GM19043 (cell line): ENCODE data around the gene DYNC1LI2.
"Not testable (repeated sequence)": the region's sequence is repeated elsewhere in the genome, so short reads cannot be mapped to it uniquely, and the experiment has no call there.

ENCODE experiments used
- ATAC-seq: cut with Tn5 transposase; IDR thresholded peaks from one replicate; pipeline ENCODE4 v1.9.1; 2021; ENCODE audit warnings: low read depth; ENCODE audit not compliant: unreplicated experiment

DYNC1LI2 gene

DNA sequence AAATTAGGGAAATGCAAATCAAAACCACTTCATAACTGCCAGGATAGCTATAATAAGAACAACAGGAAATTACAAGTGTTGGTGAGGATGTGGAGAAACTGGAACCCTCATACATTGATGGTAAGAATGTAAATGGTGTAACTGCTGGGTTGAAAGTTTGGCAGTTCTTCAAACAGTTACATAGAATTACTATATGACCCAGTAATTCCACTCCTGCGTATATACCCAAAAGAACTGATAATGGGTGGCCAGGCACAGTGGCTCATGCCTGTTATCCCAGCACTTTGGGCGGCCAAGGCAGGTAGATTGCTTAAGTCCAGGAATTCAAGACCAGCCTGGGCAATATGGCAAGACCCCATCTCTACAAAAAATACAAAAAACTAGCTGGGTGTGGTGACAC is 50.4 kb downstream of the DYNC1LI2 start:
- no peak for ATAC-seq

DNA sequence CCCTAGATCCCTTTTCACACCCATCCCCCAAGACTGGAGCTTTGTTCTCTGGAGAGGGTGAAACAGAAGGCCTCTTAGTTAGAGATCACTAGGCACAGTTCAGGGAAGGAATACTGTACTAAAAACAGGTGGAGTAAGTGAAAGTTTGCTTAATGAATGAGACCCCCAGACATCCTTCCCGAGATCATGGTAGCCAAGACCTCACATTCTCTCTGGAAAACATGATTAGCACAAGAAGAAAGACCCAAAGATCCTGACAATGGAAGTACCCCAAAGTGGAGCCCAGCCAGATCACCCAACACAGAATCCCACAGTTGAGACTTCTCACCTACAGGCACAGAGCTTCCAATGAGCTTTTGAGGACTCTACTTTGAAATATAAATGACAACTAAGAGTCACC is 51.5 kb downstream of the DYNC1LI2 start:
- no peak for ATAC-seq

- ATAC-seq = no peak
These were observed 53.4 kb downstream of the DYNC1LI2 start for GRCh38 chr16:66698046-66698445.

DNA sequence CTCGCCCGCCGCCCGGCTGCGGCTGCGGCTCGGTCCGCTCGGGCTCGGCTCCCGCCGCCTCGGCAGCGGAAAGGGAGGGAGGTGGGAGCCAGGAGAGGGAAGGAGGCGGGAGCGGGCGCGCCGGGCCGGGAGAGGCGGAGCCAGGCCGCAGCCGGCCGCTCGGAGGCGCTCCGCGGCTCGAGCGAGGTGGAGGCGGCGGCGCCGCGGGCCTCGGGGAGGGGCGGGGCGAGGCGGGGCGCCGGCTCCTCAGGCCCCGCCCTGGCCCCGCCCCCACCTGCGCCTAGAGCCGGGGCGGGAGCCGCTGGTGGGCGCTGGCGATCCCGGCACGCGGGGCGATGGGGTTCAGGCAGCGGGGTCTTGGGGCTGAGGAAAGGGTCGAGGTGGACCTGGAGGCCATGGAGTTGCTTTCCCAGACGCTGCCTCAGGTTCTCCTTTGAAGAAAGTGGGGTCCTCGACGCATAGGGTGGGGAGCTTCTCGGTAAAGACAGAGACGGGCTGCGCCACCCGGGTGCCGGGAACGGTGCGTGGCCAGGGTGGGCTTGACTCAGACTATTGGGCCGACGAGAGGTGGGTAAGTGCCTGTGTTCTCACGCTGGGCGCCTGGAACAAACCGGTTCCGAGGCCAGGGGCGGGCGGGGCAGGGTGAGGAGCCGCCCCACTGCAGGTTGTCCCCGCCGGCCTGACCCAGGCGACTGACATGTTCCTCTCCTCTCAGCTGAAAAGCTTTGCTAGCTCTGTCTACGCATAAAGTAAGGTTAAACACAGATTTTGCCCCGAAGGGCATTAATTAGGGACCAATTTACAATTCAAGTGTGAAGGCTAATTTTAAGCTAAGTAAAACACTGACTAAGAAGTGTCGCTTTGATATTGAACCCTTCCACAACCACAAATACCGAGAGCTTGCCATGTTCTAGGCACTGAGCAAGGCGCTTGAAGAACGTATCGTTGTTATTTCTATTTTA is 54.5 kb downstream of the DYNC1LI2 start, which contains the start of gene CMTM4:
Gene CMTM4, minus strand, starts transcription at position 75 of the 962 bp plus-strand sequence. CDS start 218 bp downstream, outside the sequence.
- peak; percentile 76 for ATAC-seq

GRCh38 chr16:66695935-66696668 is 55.3 kb downstream of the DYNC1LI2 start:
- peak; percentile 39 for ATAC-seq

DNA sequence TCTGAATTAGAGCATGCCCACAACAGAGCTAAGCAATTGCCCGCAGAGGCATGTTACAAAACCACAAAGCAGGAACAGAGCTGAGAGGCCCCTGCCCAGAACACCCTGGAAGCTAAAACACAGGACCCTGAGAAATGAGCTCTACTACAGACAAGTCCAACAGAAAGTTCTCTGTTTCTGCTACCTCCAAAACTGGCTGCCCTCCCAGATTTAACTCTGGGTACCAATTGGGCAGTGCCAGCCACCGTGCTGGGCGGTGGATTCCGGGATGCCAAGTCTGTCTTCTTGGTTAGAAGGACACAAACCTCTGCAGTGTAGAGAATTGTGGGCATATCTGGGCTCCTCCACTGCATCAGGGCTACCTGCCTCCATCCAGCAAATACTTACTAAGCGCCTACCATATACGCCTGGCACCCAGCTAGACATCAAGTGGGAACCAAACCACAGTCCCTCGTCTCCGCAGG is 55.9 kb downstream of the DYNC1LI2 start:
- ATAC-seq = no peak

DNA sequence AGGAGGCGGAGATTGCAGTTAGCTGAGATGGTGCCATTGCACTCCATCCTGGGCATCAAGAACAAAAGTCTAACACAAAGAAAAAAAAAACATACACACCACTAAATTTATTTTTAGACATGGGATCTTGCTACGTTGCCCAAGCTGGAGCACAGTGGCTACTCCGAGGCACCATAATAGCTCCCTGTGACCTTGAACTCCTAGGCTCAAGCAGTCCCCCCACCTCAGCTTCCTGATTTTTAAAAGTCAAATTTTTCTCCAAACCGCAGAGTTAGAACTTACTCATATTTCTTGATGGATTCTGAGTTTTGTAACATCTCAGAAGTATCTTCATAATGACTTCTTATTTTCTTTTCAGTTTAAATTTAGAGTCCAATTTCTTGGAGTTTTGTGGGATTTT is 58.3 kb downstream of the DYNC1LI2 start:
- no peak for ATAC-seq

DNA sequence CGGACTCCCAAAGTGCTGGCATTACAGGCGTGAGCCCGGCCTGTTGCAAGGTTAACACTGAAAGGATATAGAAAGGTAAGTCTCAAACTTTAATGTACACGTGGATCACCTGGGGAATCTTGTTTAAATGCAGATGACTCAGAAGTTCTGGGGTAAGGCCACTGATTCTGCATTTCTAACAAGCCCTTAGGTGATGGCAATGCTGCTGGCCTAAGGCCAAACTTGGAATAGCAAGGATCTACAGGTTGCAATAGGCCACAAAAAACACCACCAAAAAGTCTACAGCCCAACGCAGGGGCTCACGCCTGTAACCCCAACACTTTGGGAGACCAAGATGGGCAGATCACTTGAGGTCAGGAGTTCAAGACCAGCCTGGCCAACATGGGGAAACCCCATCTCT is 59.1 kb downstream of the DYNC1LI2 start:
- ATAC-seq = no peak

DNA sequence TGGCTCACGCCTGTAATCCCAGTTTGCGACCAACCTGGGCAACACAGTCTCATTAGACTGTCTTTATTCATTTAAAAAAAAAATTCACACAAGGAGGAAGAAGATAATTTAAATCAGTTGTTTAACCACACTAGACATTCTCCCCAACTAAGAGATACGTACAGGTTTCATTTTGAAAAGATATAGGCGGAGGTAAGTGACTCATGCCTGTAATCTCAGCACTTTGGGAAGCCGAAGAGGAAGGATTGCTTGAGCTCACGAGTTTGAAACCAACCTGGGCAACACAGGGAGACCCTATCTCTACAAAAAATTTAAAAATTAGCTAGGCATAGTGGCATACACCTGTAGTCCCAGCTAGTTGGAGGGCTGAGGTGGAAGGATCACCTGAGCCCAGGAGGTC is 60.2 kb downstream of the DYNC1LI2 start:
- ATAC-seq = no peak

- no peak for ATAC-seq
These were observed 61.1 kb downstream of the DYNC1LI2 start for GRCh38 chr16:66690106-66690847.

GRCh38 chr16:66689282-66689681 is 62.1 kb downstream of the DYNC1LI2 start:
- ATAC-seq = no peak

GRCh38 chr16:66687906-66688625 is 63.3 kb downstream of the DYNC1LI2 start:
- no peak for ATAC-seq

DNA sequence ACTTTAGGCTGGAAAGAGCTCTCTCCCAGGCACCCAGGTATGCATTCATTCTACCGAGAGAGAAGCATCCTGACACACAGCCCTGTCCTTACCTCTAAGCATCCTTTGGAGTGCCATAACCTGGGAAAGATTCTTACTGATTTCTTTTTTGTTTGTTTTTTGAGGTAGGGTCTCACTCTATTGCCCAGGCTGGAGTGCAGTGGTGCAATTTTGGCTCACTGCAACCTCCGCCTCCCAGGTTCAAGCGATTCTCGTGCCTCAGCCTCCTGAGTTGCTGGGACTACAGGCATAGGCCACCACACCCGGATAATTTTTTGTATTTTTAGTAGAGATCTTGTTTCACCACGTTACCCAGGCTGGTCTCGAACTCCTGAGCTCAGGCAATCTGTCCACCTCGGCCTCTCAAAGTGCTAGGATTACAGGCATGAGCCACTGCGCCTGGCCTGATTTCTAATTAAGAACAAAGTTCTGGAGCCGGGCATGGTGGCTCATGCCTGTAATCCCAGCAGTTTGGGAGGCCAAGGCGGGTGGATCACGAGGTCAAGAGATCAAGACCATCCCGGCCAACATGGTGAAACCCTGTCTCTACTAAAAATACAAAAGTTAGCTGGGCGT is 65.8 kb downstream of the DYNC1LI2 start:
- ATAC-seq = not testable (repeated sequence)

DNA sequence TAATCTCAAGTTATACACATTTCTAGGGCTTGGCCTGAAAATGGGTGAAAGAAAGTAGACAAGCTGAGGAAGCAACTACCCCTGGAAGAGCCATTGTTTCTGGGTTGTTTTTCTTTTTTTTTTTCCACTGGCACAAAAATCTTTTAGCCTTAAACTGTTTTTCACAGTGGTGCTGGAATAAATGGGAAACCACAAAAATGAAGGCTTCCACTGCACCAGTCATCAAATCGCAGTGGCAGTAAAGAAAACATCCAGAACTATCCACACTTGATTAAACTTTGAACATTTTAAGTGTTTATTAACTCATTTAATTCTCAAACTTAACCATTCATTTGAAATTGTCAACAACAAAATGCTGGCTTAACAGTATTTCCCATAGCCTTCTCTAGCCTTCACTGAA is 69.1 kb downstream of the DYNC1LI2 start:
- ATAC-seq = no peak

DNA sequence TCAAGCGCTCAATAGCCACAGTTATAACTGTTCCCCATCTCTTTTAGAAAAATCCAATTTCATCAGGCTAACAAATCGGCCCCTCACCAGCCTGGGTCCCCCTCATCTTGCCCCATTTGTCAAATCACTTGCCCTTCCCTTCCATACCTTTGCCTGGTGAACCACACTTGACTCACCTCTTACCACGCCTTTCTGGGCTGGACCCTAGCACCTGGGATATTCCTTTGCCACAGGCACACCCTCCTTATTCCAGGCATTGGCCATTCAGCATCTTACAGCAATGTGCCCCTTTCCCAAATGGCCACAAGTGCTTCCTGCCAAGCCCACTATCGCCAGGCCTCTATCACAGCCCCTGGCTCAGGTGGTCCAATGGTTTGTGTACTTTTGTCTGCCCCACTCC is 69.7 kb downstream of the DYNC1LI2 start:
- ATAC-seq = no peak

- no peak for ATAC-seq
These were observed 73.1 kb downstream of the DYNC1LI2 start for GRCh38 chr16:66678337-66678736.

GRCh38 chr16:66677836-66678235 is 73.6 kb downstream of the DYNC1LI2 start:
- ATAC-seq = no peak

- no peak for ATAC-seq
These were observed 74.2 kb downstream of the DYNC1LI2 start for GRCh38 chr16:66677179-66677578.

GRCh38 chr16:66676599-66676998 is 74.8 kb downstream of the DYNC1LI2 start:
- ATAC-seq = no peak

DNA sequence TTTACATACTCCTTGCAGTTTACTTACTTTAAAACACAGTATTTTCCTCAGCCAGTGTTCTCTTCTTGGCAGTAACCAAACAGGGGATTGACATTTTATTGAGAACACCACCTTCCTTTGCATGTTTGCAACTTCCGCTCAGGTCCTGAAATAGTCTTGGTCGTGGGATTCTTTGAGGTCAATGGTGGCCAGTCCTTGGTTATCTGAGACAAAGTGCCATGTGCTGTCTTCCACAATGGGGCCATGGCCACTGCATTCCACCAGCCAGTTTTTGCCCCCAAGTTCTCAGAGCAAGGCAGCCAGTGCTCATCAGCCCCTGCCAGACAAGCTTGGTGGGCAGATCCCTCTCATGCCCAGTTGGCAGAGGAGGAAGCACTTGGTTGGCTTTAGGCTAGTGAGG is 77.7 kb downstream of the DYNC1LI2 start:
- no peak for ATAC-seq
